Peyer's patch (tissue), 4 donors: ENCODE results near the gene INKA2.

Experiments used
- POLR2A ChIP-seq, 2 donors: fragments of 450-650 bp; IDR thresholded peaks; one replicate each; pipeline ENCODE4 v1.5.1; 2017; ENCODE audit warnings: antibody characterized with exemption in 2 of 2, mild to moderate bottlenecking in 2 of 2, moderate library complexity in 2 of 2
- TF ChIP-seq, protein P1 (sequence below), 6 experiments: fragments of 450-650 bp in 4 of 6; fragments of 200-600 bp in 2 of 6; sonication (generic) in 1 of 6; IDR thresholded peaks; one replicate each; pipeline ENCODE4 v1.5.1; 2017 to 2019; ENCODE audit warnings: antibody characterized with exemption in 6 of 6, mild to moderate bottlenecking in 3 of 6, moderate library complexity in 1 of 6

DNA sequence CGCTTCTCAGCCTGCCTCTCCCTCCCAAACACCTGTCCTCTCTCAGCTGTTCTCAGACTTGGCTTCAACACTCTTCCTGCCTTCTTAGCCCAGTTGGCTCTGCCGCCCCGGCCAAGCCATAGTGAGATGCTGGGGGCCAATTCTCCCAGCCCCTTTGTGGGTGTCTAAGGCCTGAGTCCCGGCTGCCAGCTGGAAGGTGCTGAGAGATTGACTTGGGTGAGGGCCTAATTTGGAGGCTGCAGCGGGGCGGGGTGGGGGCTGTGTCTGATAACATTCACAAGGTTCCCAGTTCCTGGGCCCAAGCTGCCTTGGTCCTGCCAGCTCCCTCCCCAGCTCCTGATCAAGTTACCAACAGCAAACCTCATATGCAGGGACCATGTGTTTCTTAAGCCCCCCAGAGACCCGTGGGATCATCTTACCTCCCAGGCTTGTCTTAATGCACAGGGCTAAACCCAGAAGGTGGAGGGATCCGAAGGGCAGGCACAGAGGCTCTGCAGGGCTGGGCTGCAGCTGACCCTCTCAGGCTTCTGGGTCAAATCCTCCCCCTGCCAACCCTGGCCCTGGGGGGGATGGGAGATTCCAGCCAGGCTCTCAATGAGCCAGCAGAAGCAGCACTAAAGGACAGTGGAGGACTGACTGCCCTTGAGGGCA is 9.8 kb downstream of the INKA2 start:
- TF ChIP-seq, protein P1, sequence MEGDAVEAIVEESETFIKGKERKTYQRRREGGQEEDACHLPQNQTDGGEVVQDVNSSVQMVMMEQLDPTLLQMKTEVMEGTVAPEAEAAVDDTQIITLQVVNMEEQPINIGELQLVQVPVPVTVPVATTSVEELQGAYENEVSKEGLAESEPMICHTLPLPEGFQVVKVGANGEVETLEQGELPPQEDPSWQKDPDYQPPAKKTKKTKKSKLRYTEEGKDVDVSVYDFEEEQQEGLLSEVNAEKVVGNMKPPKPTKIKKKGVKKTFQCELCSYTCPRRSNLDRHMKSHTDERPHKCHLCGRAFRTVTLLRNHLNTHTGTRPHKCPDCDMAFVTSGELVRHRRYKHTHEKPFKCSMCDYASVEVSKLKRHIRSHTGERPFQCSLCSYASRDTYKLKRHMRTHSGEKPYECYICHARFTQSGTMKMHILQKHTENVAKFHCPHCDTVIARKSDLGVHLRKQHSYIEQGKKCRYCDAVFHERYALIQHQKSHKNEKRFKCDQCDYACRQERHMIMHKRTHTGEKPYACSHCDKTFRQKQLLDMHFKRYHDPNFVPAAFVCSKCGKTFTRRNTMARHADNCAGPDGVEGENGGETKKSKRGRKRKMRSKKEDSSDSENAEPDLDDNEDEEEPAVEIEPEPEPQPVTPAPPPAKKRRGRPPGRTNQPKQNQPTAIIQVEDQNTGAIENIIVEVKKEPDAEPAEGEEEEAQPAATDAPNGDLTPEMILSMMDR (IDR thresholded peaks at IDR 0.05), result no peak
- TF ChIP-seq POLR2A (IDR thresholded peaks at IDR 0.05), result no peak
